ENCODE data around the gene ACSS1.
"Not testable (repeated sequence)": the region's sequence is repeated elsewhere in the genome, so short reads cannot be mapped to it uniquely, and the experiment has no call there.

The ACSS1 gene

DNA sequence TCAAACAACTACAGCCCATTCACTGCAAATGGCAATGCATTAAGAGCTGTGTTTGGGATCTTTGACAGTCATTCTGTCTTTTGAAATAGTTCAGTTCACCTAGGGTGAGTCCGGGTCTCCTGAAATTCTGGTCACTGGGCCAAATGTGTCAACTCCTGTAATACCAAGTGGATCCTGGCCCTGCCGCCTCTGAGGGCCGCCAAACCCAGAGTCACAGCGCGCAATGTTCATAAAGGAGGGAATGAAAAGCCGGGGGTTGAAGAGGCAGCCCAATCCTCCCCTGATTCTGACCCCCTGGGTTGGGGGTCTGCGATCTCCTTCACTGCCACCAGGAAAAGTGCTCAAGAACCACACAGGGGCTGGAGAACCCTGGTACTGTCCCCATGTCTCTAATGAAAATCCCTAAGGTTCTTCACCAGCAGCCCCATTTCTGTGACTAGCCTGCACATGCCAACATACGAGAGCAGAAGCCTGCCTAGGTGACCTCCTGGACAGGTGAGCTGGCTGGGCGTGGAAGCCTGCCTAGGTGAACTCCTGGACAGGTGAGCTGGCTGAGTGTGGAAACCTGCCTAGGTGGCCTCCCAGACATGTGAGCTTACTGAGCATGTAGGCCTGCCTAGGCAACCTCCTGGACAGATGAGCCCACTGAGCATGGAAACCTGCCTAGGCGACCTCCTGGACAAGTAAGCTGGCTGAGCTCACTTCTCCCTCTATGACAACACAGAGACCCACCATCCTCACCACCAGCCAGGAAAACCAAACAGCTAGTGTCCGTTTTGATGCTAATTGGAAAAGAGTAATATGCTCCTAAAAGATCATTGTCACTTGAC, 49.3 kb downstream of the ACSS1 start:
- DNase-seq, result no peak

DNA sequence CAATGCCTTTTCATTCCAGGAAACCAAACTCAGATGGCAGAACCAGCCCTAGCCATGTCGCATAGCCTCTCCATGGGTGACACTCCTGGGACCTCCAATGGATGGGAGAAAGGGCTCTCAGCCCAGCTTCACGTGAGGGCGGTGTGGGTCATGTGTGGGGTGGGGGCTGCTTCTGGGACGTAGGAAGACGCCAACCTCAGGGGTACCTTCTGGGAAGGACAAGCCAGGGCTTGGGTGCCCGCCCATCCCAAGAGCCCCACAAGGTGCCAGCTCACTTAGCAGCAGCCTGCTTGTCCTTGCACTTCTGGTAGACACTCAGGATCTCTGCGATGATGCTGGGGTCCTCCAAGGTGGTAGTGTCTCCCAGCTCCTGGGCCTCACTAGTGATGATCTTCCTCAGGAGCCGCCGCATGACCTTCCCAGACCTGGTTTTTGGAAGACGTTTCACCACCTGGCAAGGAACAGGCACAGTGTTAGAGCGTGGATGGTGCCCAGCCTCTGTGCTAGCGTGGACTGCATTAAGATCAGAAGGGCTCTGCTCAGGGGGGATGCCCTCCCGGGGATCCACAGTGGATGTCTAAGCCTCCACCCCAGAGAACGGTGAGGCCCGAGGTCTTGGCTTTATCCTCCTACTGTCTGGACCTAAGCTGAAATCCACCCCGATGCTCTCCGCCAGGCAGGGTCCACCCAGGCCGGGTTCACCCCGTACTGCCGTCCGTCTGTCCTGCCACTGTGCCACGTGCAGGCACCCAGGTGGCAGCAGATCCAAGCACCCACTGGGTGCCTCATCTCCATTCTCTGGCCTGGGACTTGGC, 50.2 kb downstream of the ACSS1 start:
- no peak for DNase-seq

DNA sequence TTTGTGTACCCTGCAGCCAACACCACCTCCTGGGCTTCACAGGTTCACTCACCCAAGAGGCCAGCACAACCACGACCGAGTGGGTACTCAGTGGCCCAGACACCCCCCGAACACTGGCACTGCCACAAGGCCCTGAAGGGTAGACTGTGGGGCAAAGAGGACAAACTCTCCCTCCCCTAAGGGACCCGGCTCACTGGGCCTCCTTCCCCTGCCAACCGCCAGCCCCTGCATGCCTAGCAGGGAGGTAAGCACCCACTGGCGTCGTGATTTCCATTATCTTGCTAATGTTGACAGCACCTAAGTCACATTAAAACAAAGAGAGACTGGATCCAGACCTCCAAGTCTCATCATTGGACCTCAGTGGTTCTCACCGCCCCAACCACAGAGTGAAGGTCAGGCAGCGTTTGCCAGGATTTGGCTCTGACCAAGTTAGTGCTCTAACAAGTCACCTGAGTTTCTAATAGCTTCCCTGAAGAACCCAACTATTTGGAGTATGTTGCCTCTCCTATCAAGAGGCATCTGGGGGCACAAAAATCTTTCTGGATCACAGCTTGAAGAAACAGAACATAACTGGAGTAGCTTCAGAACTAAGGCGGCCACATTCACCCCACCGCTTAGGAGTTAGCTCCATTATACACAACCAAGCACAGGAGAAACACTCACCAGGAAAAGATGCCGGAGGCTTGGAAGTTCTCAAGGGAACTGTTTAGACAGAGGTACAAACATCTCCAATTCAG, 51.3 kb downstream of the ACSS1 start:
- no peak for DNase-seq

DNA sequence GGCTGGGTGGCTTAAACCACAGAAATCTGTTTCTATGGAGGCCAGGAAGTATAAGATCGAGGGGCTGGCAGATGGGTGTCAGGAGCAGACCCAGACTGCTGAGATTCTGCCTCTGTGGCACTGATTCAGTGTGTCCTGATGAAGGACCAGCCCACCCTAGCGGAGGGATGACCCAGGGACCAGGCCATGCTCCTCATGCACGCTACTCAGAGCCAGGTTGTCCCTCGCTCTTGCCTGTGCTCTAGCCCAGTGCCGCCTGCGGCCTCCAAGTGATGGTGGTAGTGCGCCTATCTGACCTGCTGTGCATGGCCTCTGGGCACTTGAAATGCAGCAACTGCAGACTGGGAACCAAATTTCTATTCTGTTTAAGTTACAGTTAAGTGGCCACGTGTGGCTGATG, 52.3 kb downstream of the ACSS1 start:
- no peak for DNase-seq

DNA sequence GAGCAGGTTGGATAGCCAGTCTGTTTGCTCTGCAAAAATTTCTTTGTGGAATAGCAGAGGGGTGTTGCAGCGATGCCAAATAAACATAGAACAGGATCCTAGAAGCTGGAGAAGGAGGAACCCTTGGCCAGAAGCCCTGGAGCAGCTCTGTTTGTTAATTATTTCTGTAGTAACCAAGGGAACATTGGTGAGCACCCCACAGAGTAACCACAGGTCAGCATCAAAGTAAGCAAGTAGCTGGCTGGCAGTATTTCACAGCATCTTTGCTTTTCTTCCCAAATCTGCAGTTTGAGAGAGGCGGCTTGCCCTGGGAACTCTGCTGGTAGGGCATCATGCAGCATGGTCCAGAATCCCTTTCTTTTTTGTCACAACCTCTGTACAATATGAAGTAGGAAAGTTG, 52.7 kb downstream of the ACSS1 start:
- DNase-seq, result no peak

DNA sequence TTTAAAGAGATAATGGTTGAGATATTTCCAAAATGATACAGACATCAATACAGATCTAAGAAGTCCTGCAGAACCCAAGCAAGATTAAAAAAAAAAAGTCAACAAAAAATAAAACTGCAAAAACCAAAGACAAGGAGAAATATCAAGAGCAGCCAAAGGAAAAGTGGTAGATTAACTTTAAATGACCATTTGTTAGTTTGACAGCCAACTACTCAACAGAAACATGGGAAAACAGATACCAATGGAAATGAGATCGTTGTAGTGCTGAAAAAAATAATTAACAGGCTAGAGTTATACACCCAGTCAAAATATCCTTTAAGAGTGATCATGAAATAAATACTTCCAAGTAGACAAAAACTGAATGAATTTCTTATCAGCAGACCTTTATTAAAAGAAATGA, 54.9 kb downstream of the ACSS1 start:
- DNase-seq, result no peak

DNA sequence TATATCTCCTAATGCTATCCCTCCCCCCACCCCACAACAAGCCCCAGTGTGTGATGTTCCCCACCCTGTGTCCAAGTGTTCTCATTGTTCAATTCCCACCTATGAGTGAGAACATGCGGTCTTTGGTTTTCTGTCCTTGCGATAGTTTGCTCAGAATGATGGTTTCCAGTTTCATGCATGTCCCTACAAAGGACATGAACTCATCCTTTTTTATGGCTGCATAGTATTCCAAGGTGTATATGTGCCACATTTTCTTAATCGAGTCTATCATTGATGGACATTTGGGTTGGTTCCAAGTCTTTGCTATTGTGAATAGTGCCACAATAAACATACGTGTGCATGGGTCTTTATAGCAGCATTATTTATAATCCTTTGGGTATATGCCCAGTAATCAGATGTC, 56.6 kb downstream of the ACSS1 start:
- not testable (repeated sequence) for DNase-seq

DNA sequence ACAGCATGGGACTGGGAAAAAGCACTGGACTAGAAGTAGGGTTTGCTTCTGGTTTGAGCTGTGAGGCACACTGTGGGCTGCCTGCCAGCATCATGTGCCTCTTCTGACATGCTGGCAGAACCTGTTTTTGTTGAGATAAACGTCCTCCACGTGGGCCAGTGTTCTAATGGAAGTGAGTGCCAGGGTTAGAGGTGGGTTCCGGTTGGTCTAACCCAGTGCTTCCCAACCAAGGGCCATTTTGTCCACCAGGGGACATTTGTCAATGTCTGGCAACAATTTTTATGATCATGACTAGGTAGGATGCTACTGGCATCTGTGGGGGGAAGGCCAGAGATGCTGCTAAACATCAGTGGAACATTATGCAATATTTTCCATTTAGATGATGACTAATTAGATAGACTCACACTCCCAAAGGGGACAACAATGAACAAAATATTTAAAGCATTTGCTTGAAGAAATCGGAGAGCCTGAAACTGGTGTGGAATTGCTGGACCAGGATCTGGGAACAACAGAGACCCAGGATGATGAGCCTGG, 57.6 kb downstream of the ACSS1 start:
- no peak for DNase-seq

DNA sequence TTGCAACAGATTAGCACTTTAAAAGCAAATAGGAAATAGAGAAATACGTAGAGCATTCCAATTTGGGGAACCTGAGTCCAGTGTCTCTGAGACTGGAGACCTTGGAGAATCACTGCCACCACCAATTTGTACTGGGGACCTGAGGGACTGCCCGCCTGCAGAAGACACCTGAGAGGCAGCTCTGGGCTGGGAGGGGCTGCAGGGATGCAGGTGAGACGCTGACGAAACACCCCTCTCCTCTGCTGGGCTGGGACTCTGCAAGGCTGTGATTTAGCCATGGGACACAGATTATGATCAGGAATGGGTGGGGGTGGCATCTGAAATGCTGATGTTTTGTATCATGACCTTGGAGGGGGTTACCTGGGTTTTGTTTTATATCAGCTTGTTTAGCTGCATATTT, 58.4 kb downstream of the ACSS1 start:
- no peak for DNase-seq

DNA sequence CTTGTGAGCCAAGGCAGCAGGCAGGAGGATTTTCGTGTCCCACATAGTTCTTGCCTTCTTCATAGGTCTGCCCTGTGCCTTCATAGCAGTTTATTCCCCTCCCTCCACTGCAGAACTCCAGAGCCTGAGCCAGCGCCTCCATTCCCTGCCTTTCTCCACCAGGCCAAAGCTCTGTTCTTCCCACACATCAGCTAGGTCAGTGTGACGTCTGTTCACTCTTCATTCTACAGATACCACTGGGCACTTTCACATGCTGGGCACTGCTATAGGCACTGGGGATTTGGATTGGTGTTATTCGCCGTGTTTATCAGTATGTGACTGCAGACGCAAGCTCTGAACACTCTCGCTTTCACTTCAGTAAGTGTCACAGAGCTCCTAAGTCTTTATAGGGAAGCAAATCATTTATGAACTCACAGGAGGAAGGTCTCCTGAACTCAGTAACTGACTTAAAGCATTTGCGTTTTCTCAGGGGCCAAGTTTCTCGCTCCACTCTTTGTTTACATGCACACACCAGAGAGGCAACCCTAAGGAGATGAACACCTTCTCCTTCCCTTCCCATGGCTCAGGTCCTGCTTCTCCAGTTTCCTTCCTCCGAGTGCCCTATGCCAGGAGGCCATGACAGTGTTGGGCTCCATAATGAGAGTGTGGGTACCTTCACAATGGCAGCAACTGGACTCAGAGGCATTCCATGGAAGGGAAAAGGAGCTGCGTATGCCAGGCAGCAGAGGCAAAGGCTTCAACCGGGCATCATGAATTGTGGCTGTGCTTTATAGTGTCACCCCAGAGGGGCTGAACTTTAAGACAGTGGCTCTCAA, 59.1 kb downstream of the ACSS1 start:
- DNase-seq, result no peak

DNA sequence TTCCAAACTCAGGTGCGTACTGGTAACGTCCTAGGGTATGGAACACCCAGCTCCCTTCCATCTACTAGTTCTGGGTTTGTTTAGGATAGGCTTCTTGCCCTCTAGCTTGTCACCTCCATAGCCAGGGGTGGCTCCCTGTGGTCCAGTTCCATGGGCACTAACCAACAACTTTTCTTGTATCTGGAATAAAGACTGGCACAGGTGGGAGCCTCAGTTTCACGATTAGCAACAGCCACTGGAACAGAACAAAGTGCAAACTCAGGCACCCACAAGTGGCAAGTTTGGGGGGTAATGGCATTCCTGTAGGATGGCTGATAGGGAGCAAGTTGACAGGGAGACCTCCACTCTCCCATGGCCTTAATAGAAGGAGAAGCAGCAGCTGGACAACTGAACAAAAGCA, 59.8 kb downstream of the ACSS1 start:
- DNase-seq, result no peak

DNA sequence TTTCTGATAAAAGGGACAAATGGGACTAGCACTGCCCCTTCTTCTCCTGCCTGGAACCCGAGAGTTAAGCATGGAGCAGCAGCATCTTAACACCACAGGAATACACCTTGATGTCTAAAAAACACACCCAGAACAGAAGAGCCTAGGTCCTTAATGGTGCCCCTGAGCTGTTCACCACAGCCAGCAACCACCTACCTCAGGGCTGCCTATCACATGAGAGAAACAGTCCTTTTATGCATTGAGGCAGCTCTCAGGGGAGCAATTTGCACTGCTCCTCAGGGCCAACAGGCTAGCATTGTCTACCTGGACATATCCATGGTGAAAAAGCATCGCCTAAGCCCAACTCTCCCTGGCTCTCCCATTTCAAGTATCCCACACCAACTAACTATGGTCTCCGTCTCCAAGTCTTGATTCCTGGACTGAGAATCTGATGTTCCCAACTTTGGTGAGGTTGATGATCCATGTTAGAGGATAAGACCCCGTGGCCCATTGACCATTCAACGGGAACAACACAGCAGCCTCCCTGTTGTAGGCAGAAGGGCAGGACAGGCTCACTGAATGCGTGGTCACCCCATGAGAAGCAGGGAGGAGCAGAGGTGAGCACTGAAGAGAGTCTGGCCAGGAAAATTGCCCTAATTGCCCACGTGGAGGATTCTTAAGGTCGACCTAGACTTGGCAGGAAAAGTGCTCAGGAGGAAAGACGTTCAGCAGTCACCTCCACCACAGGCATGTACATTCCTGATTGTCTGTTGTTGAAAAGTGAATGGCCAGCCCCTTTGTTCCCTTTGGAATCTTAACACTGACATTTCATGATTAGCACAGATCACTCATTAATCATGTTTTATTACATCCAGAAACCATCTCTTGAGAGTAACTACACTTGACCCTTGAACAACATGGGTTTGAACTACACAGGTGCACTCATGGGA, 61.2 kb downstream of the ACSS1 start:
- DNase-seq, result no peak

DNA sequence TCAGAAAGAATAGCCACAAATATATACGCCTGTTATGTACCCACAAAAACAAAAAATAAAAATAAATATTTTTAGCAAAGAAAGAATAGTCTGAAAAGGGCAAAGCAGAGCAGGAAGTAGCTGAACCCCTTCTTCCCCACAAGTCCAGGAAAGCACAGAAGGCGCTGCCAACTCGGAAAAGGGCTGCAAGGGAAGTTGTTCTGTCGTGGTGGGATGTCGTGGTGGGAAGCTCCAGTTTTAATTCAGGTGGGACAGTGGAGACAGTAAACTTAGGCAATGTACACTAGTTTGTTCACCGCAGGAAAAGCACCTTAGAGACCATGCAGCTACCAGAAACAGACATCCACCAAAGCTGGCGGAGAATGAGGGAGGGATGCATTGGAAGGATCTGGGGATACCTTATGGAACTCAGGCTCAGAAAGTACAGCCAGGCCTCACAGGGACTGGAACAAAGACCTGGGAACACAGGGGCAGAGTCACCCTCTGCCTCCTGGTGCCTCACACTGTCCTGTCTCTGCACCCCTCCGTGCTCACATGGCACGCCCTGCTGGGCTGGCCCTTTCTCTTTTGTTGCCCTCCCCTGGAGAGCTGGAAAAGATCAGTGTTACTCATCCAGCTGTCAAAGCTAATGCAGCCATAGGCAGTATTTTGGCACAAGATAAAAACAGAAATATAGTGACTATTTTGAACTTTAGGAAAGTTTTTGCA, 62.0 kb downstream of the ACSS1 start:
- DNase-seq, result no peak

DNA sequence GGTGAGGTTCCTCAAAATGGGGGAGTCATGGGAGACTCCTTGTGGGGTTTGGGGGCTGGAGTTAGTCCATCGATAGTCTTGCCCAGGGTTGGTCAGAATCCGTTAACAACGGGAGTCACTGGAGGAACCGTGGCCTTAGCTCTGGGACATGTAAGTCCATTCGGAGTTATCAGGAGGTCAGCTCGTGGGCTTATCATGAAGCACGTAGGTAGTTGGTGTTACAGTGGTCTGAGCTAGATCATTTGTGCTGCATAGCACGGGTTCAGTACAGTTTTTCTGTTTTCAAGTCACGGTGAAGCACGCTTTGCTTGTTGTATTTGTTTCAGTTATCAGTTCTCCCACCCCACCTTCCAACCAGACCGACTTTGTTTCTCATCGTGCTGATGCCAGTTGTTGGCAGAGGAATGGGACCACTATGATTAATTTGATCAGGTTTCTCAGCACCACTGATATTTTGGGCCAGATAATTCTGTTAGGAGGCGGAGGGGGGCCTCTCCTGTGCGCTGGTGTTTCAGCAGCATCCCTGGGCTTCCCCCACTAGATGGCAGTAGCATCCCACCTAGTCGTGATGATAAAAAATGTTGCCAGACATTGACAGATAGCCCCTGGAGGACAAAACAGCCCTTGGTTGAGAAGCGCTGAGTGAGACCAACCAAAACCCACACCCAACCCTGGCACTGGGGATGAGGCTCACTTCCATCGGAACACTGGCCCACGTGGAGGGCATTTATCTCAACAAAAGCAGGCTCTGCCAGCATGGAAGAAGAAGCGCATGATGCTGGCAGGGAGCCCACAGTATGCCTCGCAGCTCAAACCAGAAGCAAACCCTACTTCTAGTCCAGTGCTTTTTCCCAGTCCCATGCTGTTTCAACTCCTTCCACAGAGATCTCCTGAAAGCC, 63.2 kb downstream of the ACSS1 start:
- no peak for DNase-seq

DNA sequence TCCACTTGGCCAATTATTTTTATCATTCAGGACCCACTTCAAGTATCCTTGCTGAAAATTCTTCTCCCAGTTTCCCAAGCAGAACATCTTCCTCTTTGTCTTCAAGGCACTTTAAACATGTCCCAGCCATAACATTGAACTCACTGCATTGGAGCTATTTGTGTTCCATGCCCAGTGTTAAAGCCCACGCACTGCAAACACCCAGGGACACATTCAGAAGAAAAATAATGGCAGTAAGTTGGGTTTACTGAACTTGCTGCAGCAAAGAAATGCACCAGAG, 63.8 kb downstream of the ACSS1 start:
- DNase-seq, result no peak

DNA sequence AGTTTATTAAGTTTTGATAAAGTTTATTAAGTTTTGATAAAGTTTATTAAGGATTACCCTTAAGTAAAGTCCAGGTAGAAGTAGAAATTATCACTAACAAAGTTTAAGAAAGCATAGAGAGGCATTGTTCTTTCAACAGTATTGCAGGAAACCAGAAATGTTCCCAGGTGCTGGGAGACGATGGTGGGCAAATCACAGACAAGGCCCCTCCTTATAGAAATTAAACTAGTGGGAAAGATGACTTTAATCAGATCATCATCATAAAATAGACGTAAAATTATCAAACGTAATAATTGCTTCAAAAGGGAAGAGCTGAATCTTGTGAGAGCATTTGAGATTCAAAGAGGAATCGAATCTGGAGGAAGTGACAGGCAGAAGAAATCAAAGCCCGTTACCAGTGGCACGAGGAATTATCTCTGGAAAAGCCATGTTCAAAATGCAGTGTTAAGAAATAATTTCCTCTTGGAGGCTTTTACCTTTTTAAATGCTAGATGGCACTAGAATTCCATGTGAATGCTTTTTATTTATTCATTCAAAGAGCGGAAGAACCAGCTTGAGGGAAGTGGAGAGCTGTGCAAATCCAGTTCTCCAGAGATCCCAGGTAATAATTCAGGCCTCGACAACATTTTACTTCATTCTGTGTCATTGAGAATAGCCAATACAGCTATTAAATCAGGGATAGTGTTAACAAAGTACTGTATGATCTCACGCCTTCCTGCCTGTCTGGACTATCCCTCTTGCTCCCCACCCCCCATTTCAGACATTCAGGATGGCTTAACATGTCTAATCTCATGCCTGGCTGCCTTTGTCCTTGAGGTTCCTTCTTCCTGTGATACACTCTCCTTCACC, 64.4 kb downstream of the ACSS1 start:
- DNase-seq, result no peak

DNA sequence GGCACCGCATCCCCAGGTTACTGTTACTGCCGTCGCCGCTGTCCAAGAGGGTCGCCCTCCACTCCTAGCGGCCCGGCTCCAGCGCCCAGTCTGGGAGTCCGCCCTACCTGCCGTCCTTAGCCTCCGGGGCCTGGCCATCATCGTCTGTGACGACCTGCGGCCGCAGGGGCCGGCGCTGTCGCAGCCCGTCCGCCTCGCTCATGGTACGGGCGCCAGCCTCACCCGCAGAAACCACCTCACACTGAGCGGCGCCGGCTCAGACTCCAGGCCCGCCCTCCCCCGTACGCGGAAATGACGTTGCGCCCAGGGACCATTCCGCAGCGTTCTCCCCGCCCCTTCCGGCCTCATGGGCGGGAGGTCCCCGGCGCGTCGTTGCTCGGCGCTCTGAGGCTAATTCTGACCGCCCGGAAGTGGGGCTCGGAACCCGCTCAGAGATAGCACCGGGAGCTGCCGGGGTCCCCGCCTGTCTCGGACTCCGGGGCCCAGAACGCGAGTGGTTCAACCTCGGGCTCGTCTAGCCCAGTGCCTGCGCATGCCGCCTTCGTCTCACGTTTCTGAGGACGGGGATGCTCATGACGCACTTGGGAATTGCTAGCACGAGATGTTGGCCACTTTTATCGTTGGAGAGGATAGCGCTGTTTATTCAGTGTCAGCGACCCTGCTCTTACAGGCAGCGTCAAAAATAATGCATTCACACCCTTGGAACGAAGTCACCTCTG, 65.3 kb downstream of the ACSS1 start, which contains the start of gene APMAP:
APMAP (minus strand) TSS at position 265 of the 719 bp plus-strand sequence; CDS start at position 202, 63 bp downstream.
- DNase-seq, result no peak

DNA sequence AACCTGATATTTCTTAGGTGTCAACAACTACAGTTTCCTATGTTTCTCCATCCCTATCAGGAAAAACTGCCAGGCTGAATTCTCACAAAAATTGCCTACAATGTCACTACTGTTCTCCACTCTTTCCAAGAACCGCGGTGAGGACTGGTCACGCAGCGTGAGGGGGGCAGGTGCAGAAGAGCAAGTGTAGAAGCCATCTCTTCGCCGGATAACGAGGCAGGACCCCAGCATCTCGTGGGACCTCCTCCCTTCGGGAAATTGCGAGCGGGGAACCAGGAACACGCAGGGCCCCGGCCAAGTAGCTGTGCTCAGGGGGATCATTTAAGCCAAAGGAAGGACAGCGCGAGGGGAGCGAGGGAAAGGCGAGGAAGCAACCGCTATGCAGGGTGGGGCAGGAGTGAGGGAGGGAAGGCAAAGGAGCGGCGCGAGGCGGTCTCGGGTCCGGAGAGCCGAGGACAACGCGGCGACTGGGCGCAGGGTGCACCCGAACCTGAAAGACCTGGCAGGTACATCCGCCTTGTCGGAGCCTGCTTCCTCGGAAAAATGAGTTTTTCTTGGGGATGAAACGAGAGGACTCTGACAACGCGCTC, 65.9 kb downstream of the ACSS1 start:
- no peak for DNase-seq

All from SIG-M5 (cell line).